Skeletal muscle tissue (tissue), 4 donors: ENCODE data around the gene PIAS4. TPM values are rescaled to one million over a fixed set of nuclear protein-coding genes. Genes with fewer than 3 reads are reported as not detected.
A peak's percentile ranks its signal among the peaks of the same experiment; 100 is the strongest.

ENCODE experiments used
- H3K27ac ChIP-seq: one replicate; pipeline ENCODE4 v1.7.0; 2013; ENCODE audit warnings: mild to moderate bottlenecking, low read depth, low read length, inconsistent platforms
- H3K27me3 ChIP-seq, 3 donors: one replicate each; pipeline ENCODE4 v1.7.0; 2013; ENCODE audit warnings: low read length in 3 of 3; ENCODE audit not compliant: control insufficient read depth in 3 of 3, insufficient read depth in 3 of 3
- H3K36me3 ChIP-seq, 3 donors: one replicate each; pipeline ENCODE4 v1.7.0; 2013; ENCODE audit warnings: low read length in 3 of 3; ENCODE audit not compliant: control insufficient read depth in 3 of 3, insufficient read depth in 3 of 3
- H3K4me1 ChIP-seq, 3 donors: one replicate each; pipeline ENCODE4 v1.7.0; 2013; ENCODE audit warnings: low read length in 3 of 3, mild to moderate bottlenecking in 3 of 3; ENCODE audit not compliant: control insufficient read depth in 3 of 3, insufficient read depth in 3 of 3
- H3K4me3 ChIP-seq, 3 donors: one replicate each; pipeline ENCODE4 v1.7.0; 2013; ENCODE audit warnings: low read length in 3 of 3
- H3K9ac ChIP-seq, 3 donors: one replicate each; pipeline ENCODE4 v1.7.0; 2013; ENCODE audit warnings: low read length in 3 of 3, mild to moderate bottlenecking in 3 of 3, moderate library complexity in 2 of 3, low read depth in 1 of 3
- H3K9me3 ChIP-seq, 3 donors: one replicate each; pipeline ENCODE4 v1.7.0; 2013; ENCODE audit warnings: low read length in 3 of 3; ENCODE audit not compliant: control insufficient read depth in 3 of 3
- total RNA-seq: library from RNA; depleted of rRNA; stranded (reverse); fragments of >200 nt; gene quantifications from one replicate; pipeline ENCODE4 v1.2.3, GENCODE V29; 2014
- donor health status: Osteomylitis.

The PIAS4 gene
- total RNA-seq, 1 donor from 2014 or later: 19.3 TPM

DNA sequence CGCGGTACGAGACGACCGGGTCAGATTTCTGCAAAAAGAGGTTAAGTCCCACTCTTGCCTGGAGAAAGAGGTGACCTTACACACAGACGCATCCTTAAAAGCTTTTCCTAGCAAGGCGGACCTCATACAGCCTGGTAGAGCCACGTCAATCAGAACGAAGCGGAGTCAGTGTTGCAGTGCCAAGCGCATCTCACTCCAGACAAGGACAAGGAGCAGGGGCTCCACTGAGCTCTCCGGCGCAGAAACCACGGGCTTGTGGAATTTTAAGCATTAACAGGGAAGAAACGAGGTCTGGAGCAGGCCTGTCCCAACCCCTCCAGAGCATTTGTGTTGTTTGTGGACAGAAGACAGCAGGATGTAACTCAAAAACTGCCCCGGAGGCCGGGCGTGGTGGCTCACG, 29.4 kb upstream of the PIAS4 start:
- Histone ChIP-seq H3K9ac (no peak overlapping the region), H3K27ac (no peak overlapping the region), H3K4me1 (peaks cover 4 to 32% (median 24%) of the 10 kb centered on the region in 3 donors), H3K9me3 (no peaks in the 10 kb centered on the region), H3K4me3 (no peak overlapping the region), H3K27me3 (no peaks in the 10 kb centered on the region), H3K36me3 (peaks cover 73 to 79% (median 76%) of the 10 kb centered on the region in 3 donors)

DNA sequence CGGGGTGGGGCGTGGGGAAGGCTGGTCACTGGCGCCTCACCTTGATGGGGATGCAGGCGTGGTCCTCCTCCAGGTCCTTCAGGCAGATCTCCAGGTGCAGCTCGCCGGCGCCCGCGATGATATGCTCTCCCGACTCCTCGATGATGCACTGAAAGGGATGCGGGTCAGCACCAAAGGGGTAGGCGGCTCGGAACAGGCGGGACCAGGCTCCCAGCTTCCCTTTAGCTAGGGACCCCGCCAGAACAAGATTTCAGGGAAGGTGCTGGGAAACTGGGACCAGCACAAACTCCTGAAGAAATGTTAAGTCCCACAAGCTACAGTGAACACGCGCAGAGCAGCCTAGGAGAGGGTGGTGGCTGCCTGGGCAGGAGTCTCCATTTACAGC, 28.3 kb upstream of the PIAS4 start:
- Histone ChIP-seq H3K4me1 (peaks cover 15 to 44% (median 35%) of the 10 kb centered on the region in 3 donors), H3K27ac (no peak overlapping the region), H3K36me3 (peaks cover 84 to 90% (median 87%) of the 10 kb centered on the region in 3 donors), H3K27me3 (no peaks in the 10 kb centered on the region), H3K4me3 (no peak overlapping the region), H3K9ac (no peak overlapping the region), H3K9me3 (no peaks in the 10 kb centered on the region)

DNA sequence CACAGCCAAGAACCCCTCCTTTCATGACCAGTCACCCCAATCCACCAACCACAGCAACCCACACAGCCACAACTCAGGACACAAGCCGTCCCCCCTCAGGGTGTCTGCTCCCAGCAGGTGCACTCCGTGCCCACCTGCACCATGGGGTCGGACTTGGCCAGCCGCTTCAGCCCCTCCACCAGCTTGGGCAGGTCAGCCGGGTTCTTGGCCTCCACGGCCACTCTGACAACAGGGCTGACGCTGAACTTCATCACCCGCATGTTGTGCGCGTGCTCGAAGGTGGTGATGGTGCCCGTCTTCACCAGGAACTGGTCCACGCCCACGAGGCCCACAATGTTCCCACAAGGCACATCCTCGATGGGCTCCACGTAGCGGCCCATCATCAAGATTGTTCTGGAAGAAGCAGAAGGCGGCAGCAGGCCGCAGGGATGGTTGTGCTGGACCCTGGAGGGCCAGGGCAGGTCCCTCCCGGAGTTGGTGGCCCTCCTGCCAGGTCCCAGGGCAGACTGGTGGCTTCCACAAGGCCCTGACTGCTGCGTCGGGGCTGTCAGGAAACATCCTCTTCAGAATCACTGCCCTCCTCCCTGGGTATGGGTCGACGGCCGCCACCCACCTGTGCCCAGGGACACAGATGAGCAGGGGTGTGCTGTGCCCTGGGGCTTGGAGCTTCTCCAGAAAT, 27.7 kb upstream of the PIAS4 start:
- peaks cover 19 to 45% (median 40%) of the 10 kb centered on the region in 3 donors for H3K4me1 ChIP-seq
- peaks cover 87 to 91% (median 88%) of the 10 kb centered on the region in 3 donors for H3K36me3 ChIP-seq
- no peaks in the 10 kb centered on the region for H3K9me3 ChIP-seq
- H3K9ac ChIP-seq: no peak overlapping the region
- no peak overlapping the region for H3K4me3 ChIP-seq
- no peaks in the 10 kb centered on the region for H3K27me3 ChIP-seq
- no peak overlapping the region for H3K27ac ChIP-seq

DNA sequence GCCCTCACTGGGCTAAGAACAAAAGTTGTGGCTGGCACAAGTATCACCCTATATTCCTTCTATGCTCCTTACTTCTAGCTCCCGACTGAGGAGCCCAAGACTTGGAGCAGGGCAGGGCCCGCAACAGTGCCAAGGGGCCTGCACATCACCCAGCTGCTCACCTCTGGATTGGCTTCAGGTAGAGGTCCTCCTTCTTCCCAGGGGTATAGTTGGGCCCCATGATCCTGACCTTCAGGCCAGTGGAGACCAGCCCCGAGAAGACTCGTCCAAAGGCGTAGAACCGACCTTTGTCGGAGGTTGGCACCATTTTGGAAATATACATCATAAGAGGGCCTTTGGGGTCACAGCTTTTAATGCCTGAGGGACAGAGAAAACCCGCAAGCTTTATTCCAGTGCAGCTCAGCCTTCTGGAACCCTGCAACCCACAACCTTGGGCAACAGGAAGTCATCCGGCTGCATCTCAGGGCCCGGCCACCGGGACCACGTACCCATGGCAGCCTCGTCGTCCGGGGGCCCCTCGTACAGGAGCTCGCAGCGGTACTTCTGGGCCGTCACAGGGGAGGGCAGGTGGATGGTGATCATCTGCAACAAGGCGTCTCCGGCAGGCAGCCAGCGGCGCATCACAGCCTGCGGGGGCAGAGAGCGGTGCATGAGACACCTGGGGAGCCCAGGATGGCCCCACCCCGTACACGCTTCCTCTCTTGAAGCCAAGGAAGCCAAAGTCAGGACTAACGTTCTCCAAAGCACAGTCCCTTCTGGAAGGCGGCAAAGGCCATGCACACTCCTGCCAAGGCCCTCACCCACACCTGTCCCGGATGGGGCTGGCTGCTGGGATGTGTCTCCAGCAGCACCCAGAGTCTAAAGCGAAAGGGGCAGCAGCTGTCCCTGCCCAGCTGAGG, 26.9 kb upstream of the PIAS4 start:
- peaks cover 81 to 85% (median 85%) of the 10 kb centered on the region in 3 donors for H3K36me3 ChIP-seq
- no peak overlapping the region for H3K27ac ChIP-seq
- H3K27me3 ChIP-seq: no peaks in the 10 kb centered on the region
- peak overlapping the region in 1 of 3 donors; percentile 14 for H3K9ac ChIP-seq
- no peaks in the 10 kb centered on the region for H3K9me3 ChIP-seq
- H3K4me1 ChIP-seq: peaks cover 21 to 45% (median 41%) of the 10 kb centered on the region in 3 donors
- no peak overlapping the region for H3K4me3 ChIP-seq

DNA sequence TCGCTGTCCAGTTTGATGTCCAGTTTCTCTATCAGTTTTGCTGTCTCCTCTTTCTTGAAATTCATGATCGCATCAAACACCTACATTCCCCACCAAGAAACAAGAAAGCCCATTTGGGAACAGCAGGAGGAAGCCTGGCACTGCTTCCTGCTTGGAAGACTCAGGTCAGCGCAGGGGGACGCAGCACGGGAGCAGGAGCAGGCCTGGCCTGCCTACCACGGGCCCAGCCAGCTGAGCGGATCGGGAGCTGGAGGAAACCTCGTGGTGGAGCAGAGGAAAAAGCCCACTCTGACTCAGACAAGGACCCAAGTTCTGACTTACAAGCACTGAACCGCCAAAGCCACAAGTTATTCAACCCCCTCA, 26.2 kb upstream of the PIAS4 start:
- Histone ChIP-seq H3K27me3 (no peaks in the 10 kb centered on the region), H3K4me3 (no peak overlapping the region), H3K9me3 (no peaks in the 10 kb centered on the region), H3K4me1 (peaks cover 29 to 52% (median 45%) of the 10 kb centered on the region in 3 donors), H3K9ac (peak overlapping the region in 2 of 3 donors; percentile 14 to 25), H3K27ac (peak overlapping the region; percentile 1), H3K36me3 (peaks cover 75 to 79% (median 79%) of the 10 kb centered on the region in 3 donors)

DNA sequence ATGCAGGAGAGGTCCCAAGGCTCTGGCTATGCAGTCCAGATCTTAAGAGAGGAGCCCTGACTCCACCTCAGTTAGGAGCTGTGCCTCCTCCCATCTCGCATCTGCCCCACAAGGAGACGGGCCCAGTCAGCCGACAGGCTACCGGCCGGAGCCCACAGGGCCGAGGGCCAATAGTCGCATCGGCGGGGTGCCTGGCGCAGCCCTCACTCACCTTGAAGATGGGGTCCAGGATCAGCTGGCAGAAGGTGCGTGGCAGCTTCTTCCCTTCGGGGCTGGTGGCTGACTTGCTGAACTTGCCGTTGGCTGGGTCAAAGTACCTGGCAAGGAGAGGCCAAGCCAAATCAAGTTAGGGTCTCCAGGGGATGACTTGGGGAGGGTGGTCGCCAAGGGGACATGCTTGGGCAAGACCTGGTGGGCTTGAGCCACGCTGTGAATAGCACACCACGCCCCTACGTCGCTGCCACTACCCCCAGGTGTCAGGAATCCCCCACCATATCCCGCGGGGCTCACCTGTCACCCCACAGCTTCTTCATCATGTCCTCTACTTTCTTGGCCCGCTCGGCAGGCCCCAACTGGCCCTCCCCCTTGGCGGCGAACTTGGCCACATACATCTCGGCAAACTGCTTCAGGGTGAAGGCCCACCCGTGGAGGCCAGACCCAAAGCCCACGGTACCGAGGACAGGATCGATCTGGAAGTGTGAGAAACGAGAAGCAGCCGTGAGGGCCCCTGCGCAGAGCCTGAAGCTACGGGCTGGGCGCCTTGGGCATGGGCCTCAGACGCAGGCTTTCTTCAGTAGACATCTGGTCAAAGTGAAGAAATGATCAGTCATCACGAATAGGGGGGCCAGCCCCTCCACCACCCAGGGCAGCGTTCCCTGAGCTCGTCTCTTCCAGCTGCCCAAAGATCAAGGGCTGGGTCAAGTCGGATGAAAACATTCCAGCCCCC, 25.5 kb upstream of the PIAS4 start:
- H3K4me1 ChIP-seq: peaks cover 35 to 58% (median 46%) of the 10 kb centered on the region in 3 donors
- peak overlapping the region; percentile 1 for H3K27ac ChIP-seq
- peaks cover 68 to 73% (median 72%) of the 10 kb centered on the region in 3 donors for H3K36me3 ChIP-seq

DNA sequence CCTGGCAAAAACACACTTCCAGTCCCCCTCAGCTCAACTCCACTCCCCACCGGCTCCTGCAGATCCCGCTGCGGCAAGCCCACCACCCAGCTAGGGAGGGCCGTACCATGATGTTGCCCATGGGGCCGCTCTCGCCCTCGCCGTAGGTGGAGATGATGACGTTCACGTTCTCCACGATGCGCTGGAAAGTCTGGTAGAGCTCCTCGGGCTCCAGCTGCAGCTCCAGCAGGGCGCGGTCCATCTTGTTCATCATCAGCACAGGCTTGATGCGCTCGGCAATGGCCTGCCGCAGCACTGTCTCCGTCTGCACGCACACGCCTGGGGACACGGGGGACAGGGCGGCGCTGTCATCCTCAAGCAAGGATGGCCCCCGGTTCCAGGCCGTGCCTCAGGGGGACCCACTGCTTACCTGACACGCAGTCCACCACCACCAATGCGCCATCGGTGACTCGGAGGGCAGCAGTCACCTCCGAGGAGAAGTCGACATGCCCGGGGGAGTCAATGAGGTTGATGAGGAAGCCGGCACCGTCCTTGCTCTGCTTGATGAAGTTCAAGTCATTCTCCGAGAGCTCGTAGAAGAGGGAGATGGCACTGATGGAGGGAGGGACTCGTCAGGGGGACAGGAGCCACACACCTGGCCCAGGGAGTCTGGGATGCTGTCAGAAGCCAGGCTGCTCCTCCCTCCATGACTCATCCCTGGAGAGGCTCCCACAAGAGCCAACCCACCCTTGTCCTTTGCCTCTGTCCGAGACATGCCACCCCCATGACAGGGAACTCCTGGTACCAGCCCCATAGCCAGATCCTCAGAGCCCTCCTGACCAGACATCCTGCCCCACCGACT, 24.6 kb upstream of the PIAS4 start:
- H3K4me1 ChIP-seq: peaks cover 42 to 60% (median 49%) of the 10 kb centered on the region in 3 donors
- peaks cover 59 to 64% (median 63%) of the 10 kb centered on the region in 3 donors for H3K36me3 ChIP-seq
- peak overlapping the region; percentile 88 to 97 (median 95) for H3K4me3 ChIP-seq
- peak overlapping the region; percentile 98 for H3K27ac ChIP-seq
- H3K27me3 ChIP-seq: no peaks in the 10 kb centered on the region
- H3K9me3 ChIP-seq: no peaks in the 10 kb centered on the region
- peak overlapping the region in 1 of 3 donors; percentile 92 for H3K9ac ChIP-seq

More for the DNA sequence above, 25.5 kb upstream of the PIAS4 start:
- Histone ChIP-seq H3K4me3 (no peak overlapping the region), H3K27me3 (no peaks in the 10 kb centered on the region), H3K9ac (peak overlapping the region in 1 of 3 donors; percentile 33), H3K9me3 (no peaks in the 10 kb centered on the region)

DNA sequence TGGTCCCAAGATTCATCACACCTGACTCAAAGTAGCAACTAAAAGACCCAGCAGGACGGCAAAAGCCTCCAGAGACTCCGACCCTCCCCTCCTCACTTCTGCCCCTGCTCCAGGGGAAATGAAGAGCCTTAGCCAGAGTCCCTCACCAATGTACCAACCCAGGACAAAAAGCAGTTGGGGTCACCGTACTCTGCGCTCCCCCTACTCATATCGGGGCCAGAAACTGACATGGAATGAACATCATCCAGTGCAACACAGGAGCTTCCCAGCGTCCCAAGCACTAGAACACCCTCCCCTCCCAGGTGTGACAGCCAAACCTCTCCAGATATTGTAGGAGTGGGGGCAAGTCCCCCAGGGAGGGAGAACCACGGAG, 24.0 kb upstream of the PIAS4 start:
- no peaks in the 10 kb centered on the region for H3K9me3 ChIP-seq
- H3K27me3 ChIP-seq: no peaks in the 10 kb centered on the region
- H3K9ac ChIP-seq: peak overlapping the region; percentile 91 to 93 (median 92)
- peak overlapping the region; percentile 88 to 97 (median 95) for H3K4me3 ChIP-seq
- peaks cover 54 to 58% (median 57%) of the 10 kb centered on the region in 3 donors for H3K36me3 ChIP-seq
- peaks cover 42 to 60% (median 52%) of the 10 kb centered on the region in 3 donors for H3K4me1 ChIP-seq
- H3K27ac ChIP-seq: peak overlapping the region; percentile 98
